SK-N-SH (cell line): ENCODE measurements around the gene L1TD1. TPM values are rescaled to one million over a fixed set of nuclear protein-coding genes. Genes with fewer than 3 reads are reported as not detected.

Experiments used
- CTCF ChIA-PET: fragments of 300-600, 350-600 bp; formaldehyde crosslinking; extraction: SDS; loops from one replicate; lab custom pipeline; 2021; lab: Yijun Ruan, JAX
- POLR2A ChIA-PET: fragments of 350-600 bp; sonication (Branson Sonifier 250); formaldehyde crosslinking; extraction: SDS; loops from one replicate; lab custom pipeline; 2020; ENCODE audit warnings: antibody characterized with exemption, inconsistent platforms; lab: Yijun Ruan, JAX
- DNase-seq: peaks from one replicate; pipeline ENCODE4 v3.0.0; 2012
- H2AFZ ChIP-seq: fragments of 200-600 bp; sonication (generic); 2 replicates; pipeline ENCODE4 v1.8.1; 2016; ENCODE audit warnings: antibody characterized with exemption, mild to moderate bottlenecking, low read depth
- H3F3A ChIP-seq: fragments of 200-600 bp; sonication (generic); replicated peaks from 2 replicates; pipeline ENCODE3; 2016; ENCODE audit warnings: antibody characterized with exemption, mild to moderate bottlenecking; ENCODE audit not compliant: insufficient read depth
- H3K27ac ChIP-seq, 2 experiments: fragments of 200-500 bp in 1 of 2; fragments of 200-600 bp in 1 of 2; sonication (Bioruptor generic) in 1 of 2; sonication (generic), shearing (Covaris generic) in 1 of 2; 2 replicates each; pipeline versions ENCODE4 v1.5.1 to v1.6.1; 2014 to 2016; ENCODE audit warnings: low read depth in 2 of 2, inconsistent platforms in 1 of 2, low read length in 1 of 2, mild to moderate bottlenecking in 1 of 2, mixed read lengths in 1 of 2
- H3K27me3 ChIP-seq: fragments of 200-600 bp; sonication (generic), shearing (Covaris generic); 2 replicates; pipeline ENCODE4 v1.6.1; 2016; ENCODE audit warnings: mixed run types; ENCODE audit not compliant: insufficient read depth
- H3K36me3 ChIP-seq, 2 experiments: fragments of 200-500 bp in 1 of 2; fragments of 200-600 bp in 1 of 2; sonication (Bioruptor generic) in 1 of 2; sonication (generic) in 1 of 2; replicated peaks in 1 of 2; 2 replicates each; pipeline versions ENCODE3 to v1.5.1; 2014 to 2016; ENCODE audit warnings: low read length in 1 of 2, mild to moderate bottlenecking in 1 of 2; ENCODE audit not compliant: insufficient read depth in 2 of 2, control insufficient read depth in 1 of 2
- H3K4me1 ChIP-seq, 2 experiments: fragments of 200-500 bp in 1 of 2; fragments of 200-600 bp in 1 of 2; sonication (Bioruptor generic) in 1 of 2; sonication (generic), shearing (Covaris generic) in 1 of 2; 2 replicates each; pipeline versions ENCODE4 v1.5.1 to v1.6.1; 2014 to 2016; ENCODE audit warnings: low read depth in 1 of 2, low read length in 1 of 2, mixed run types in 1 of 2; ENCODE audit not compliant: insufficient read depth in 2 of 2, control insufficient read depth in 1 of 2
- H3K4me2 ChIP-seq: fragments of 200-600 bp; sonication (generic), shearing (Covaris generic); 2 replicates; pipeline ENCODE4 v1.6.1; 2017; ENCODE audit warnings: mixed run types
- H3K4me3 ChIP-seq, 2 experiments: fragments of 200-500 bp in 1 of 2; fragments of 200-600 bp in 1 of 2; sonication (Bioruptor generic) in 1 of 2; sonication (generic), shearing (Covaris generic) in 1 of 2; 2 replicates each; pipeline versions ENCODE4 v1.5.1 to v1.8.1; 2014 to 2016; ENCODE audit warnings: low read depth in 2 of 2, inconsistent platforms in 1 of 2, low read length in 1 of 2, mild to moderate bottlenecking in 1 of 2, mixed read lengths in 1 of 2, moderate library complexity in 1 of 2
- H3K79me2 ChIP-seq: fragments of 200-600 bp; sonication (generic); 2 replicates; pipeline ENCODE4 v1.8.1; 2017; ENCODE audit warnings: mild to moderate bottlenecking; ENCODE audit not compliant: insufficient read depth
- H3K9ac ChIP-seq: fragments of 200-600 bp; sonication (generic); 2 replicates; pipeline ENCODE4 v1.6.1; 2017; ENCODE audit warnings: mixed run types
- H3K9me2 ChIP-seq: fragments of 200-600 bp; sonication (generic); 2 replicates; pipeline ENCODE4 v1.6.1; 2017; ENCODE audit warnings: mixed run types
- H3K9me3 ChIP-seq: fragments of 200-600 bp; sonication (generic); 2 replicates; pipeline ENCODE4 v1.6.1; 2017; ENCODE audit warnings: mixed run types, mild to moderate bottlenecking, moderate library complexity
- H4K20me1 ChIP-seq: fragments of 200-600 bp; sonication (generic); 2 replicates; pipeline ENCODE4 v1.6.1; 2017; ENCODE audit warnings: mild to moderate bottlenecking, mixed run types; ENCODE audit not compliant: insufficient read depth
- CHD2 ChIP-seq: fragments of 150-350 bp; IDR thresholded peaks from 2 replicates; pipeline ENCODE4 v1.6.1; 2018; ENCODE audit warnings: low read length; ENCODE audit not compliant: partially characterized antibody
- ELF1 ChIP-seq: IDR thresholded peaks from 2 replicates; pipeline ENCODE4 v1.4.0; 2012
- EZH2phosphoT487 ChIP-seq: fragments of 200-600 bp; sonication (generic); IDR thresholded peaks from 2 replicates; pipeline ENCODE4 v1.6.1; 2017; ENCODE audit warnings: low read depth, mixed run types, mild to moderate bottlenecking, antibody characterized with exemption, moderate library complexity, borderline replicate concordance
- GABPA ChIP-seq: IDR thresholded peaks from 2 replicates; pipeline ENCODE4 v1.4.0; 2012; ENCODE audit warnings: low read depth, mild to moderate bottlenecking
- GATA2 ChIP-seq: sonication (generic); formaldehyde crosslinking; IDR thresholded peaks from 2 replicates; pipeline ENCODE4 v1.5.0; 2020; ENCODE audit warnings: mild to moderate bottlenecking, missing genetic modification reagents
- MXI1 ChIP-seq: IDR thresholded peaks from 2 replicates; pipeline ENCODE4 v1.6.1; 2012; ENCODE audit warnings: mild to moderate bottlenecking, low read depth, low read length, improper control_type of control experiment
- NFIC ChIP-seq: IDR thresholded peaks from 2 replicates; pipeline ENCODE4 v1.4.0; 2012; ENCODE audit warnings: borderline replicate concordance
- NRF1 ChIP-seq: IDR thresholded peaks from 2 replicates; pipeline ENCODE4 v1.6.1; 2012; ENCODE audit warnings: low read depth, mild to moderate bottlenecking, low read length
- POLR2AphosphoS5 ChIP-seq: IDR thresholded peaks from 2 replicates; pipeline ENCODE4 v1.6.1; 2012; ENCODE audit warnings: low read depth, low read length
- RAD21 ChIP-seq: IDR thresholded peaks from 2 replicates; pipeline ENCODE4 v1.6.1; 2012; ENCODE audit warnings: mild to moderate bottlenecking, low read length
- RCOR1 ChIP-seq: fragments of 150-350 bp; IDR thresholded peaks from 2 replicates; pipeline ENCODE4 v1.6.1; 2017; ENCODE audit warnings: antibody characterized with exemption, low read length
- REST ChIP-seq: IDR thresholded peaks from 2 replicates; pipeline ENCODE4 v1.6.1; 2012; ENCODE audit warnings: mild to moderate bottlenecking, low read depth, low read length, moderate library complexity
- RFX5 ChIP-seq: IDR thresholded peaks from 2 replicates; pipeline ENCODE4 v1.6.1; 2012; ENCODE audit warnings: mild to moderate bottlenecking, improper control_type of control experiment, low read length
- RXRA ChIP-seq: IDR thresholded peaks from 2 replicates; pipeline ENCODE4 v1.4.0; 2012; ENCODE audit warnings: low read depth, mild to moderate bottlenecking, borderline replicate concordance
- SMC3 ChIP-seq: IDR thresholded peaks from 2 replicates; pipeline ENCODE4 v1.6.1; 2012; ENCODE audit warnings: low read depth, low read length, improper control_type of control experiment
- TAF1 ChIP-seq: IDR thresholded peaks from 2 replicates; pipeline ENCODE4 v1.6.1; 2012; ENCODE audit warnings: low read depth, mild to moderate bottlenecking, low read length, moderate library complexity, borderline replicate concordance
- TCF12 ChIP-seq: IDR thresholded peaks from 2 replicates; pipeline ENCODE4 v1.4.0; 2012
- YY1 ChIP-seq: IDR thresholded peaks from 2 replicates; pipeline ENCODE4 v1.4.0; 2012; ENCODE audit warnings: low read depth, mild to moderate bottlenecking
- WGBS: methylation state at CpG from one replicate; pipeline ENCODE4 v1.1.6; 2017; ENCODE audit warnings: low lambda C conversion rate; 5-methylcytosine and 5-hydroxymethylcytosine counted together
- polyA plus RNA-seq, 3 experiments: library from polyadenylated mRNA; depleted of rRNA; stranded (reverse); fragments of >200 nt; gene quantifications; 2 replicates each; pipeline ENCODE4 v1.2.3, GENCODE V29; 2012
- TF ChIP-seq, protein P1 (sequence below): IDR thresholded peaks from 2 replicates; pipeline ENCODE4 v1.4.0; 2012; ENCODE audit warnings: low read depth
- TF ChIP-seq, protein P2 (sequence below): fragments of 150-350 bp; IDR thresholded peaks from 2 replicates; pipeline ENCODE4 v1.6.1; 2016; ENCODE audit warnings: mild to moderate bottlenecking, low read depth, low read length
- TF ChIP-seq, protein P3 (sequence below): fragments of 200-600 bp; sonication (generic); IDR thresholded peaks from 2 replicates; pipeline ENCODE4 v1.6.1; 2017; ENCODE audit warnings: antibody characterized with exemption, mild to moderate bottlenecking, moderate library complexity
- TF ChIP-seq, protein P4 (sequence below): IDR thresholded peaks from 2 replicates; pipeline ENCODE4; 2012

The L1TD1 gene
- polyA plus RNA-seq, 1 of the 3 experiments (the other 2 are of a cell fraction): not detected

DNA sequence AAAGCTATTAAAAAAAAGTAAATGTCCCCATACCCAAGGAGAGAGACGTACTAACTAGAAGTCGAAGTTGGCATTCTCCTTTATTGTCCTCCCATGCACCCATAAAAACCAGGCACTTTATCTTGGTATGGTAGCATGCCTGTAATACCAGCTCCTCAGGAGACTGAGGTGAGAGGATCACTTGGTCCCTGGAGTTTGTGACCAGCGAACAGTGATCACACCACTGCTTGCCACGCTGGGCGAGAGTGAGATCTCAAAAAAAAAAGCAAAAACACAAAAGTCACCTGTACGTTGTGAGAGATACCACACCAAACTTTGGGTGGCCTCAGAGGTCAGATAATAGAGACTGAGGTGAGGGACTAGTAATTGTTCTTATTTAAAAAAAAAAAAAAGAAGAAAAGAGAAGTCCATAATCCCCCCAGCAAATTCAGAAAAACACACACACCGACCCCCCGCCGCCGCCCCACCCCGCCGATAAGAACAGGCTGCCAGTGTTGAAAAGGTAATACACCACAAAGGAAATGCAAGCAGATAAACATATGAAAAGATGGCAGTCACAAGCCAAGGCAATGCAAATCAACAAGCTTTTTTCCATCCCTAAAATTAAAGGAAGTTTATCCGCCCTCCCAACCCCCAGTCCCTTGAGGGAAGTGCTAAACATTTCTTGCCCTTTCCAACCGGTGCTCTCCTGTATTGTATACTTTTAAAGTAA lies 3.6 kb downstream of the L1TD1 start:
- no peaks in the 10 kb centered on the region for H3K27me3 ChIP-seq
- CTCF ChIA-PET: interaction anchor here (2.8 kb wide), 1 partner anchor 23 kb away, joined by 10 read pairs; no protein-coding TSS in a partner anchor
- 77% methylated on average over 14 of the region's 14 CpGs for WGBS
- no peak overlapping the region for H3K9ac ChIP-seq
- H3F3A ChIP-seq: no peaks in the 10 kb centered on the region
- H3K36me3 ChIP-seq: no peaks in the 10 kb centered on the region
- TF ChIP-seq RAD21 (no peak), TCF12 (no peak)
- TF ChIP-seq, protein P1, sequence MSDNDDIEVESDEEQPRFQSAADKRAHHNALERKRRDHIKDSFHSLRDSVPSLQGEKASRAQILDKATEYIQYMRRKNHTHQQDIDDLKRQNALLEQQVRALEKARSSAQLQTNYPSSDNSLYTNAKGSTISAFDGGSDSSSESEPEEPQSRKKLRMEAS: no peak
- POLR2A ChIA-PET: no interaction called here
- DNase-seq: no peak
- no peak overlapping the region for H3K4me3 ChIP-seq
- H3K4me2 ChIP-seq: no peak overlapping the region
- H4K20me1 ChIP-seq: no peaks in the 10 kb centered on the region
- H3K4me1 ChIP-seq: no peaks in the 10 kb centered on the region
- H3K27ac ChIP-seq: no peak overlapping the region
- no peaks in the 10 kb centered on the region for H3K9me3 ChIP-seq
- no peak overlapping the region for H2AFZ ChIP-seq
- H3K9me2 ChIP-seq: no peaks in the 10 kb centered on the region
- no peaks in the 10 kb centered on the region for H3K79me2 ChIP-seq

DNA sequence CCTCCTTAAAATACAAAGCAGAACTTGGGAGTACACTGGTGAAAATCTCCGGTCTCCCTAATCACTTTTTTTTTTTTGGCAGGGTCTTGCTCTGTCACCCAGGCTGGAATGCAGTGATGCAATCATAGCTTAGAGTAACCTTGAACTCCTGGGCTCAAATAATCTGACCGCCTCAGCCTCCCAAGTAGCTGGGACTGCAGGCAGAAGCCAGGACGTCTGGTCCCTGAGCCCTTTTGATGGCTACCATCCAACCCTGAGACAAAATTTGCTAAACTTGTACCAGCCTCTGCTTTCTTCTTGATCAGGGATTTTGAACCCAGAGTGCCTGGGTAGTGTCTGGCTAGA lies 4.1 kb downstream of the L1TD1 start:
- TF ChIP-seq, protein P2, sequence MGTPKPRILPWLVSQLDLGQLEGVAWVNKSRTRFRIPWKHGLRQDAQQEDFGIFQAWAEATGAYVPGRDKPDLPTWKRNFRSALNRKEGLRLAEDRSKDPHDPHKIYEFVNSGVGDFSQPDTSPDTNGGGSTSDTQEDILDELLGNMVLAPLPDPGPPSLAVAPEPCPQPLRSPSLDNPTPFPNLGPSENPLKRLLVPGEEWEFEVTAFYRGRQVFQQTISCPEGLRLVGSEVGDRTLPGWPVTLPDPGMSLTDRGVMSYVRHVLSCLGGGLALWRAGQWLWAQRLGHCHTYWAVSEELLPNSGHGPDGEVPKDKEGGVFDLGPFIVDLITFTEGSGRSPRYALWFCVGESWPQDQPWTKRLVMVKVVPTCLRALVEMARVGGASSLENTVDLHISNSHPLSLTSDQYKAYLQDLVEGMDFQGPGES: no peak
- TF ChIP-seq RXRA (no peak), CHD2 (no peak), RFX5 (no peak), GATA2 (CRISPR knock-in tag) (no peak), REST (no peak), ELF1 (no peak), NFIC (no peak), YY1 (no peak), RCOR1 (no peak), NRF1 (no peak), TAF1 (no peak), POLR2AphosphoS5 (no peak), SMC3 (no peak), GABPA (no peak), EZH2phosphoT487 (no peak), MXI1 (no peak)
- TF ChIP-seq, protein P3, sequence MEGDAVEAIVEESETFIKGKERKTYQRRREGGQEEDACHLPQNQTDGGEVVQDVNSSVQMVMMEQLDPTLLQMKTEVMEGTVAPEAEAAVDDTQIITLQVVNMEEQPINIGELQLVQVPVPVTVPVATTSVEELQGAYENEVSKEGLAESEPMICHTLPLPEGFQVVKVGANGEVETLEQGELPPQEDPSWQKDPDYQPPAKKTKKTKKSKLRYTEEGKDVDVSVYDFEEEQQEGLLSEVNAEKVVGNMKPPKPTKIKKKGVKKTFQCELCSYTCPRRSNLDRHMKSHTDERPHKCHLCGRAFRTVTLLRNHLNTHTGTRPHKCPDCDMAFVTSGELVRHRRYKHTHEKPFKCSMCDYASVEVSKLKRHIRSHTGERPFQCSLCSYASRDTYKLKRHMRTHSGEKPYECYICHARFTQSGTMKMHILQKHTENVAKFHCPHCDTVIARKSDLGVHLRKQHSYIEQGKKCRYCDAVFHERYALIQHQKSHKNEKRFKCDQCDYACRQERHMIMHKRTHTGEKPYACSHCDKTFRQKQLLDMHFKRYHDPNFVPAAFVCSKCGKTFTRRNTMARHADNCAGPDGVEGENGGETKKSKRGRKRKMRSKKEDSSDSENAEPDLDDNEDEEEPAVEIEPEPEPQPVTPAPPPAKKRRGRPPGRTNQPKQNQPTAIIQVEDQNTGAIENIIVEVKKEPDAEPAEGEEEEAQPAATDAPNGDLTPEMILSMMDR: no peak
- TF ChIP-seq, protein P4, sequence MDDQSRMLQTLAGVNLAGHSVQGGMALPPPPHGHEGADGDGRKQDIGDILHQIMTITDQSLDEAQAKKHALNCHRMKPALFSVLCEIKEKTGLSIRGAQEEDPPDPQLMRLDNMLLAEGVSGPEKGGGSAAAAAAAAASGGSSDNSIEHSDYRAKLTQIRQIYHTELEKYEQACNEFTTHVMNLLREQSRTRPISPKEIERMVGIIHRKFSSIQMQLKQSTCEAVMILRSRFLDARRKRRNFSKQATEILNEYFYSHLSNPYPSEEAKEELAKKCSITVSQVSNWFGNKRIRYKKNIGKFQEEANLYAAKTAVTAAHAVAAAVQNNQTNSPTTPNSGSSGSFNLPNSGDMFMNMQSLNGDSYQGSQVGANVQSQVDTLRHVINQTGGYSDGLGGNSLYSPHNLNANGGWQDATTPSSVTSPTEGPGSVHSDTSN: no peak
- TF ChIP-seq, all 33 proteins: peak for 0
- no peak overlapping the region for H3K4me2 ChIP-seq
- H3K9me2 ChIP-seq: no peaks in the 10 kb centered on the region
- H4K20me1 ChIP-seq: no peaks in the 10 kb centered on the region
- POLR2A ChIA-PET: no interaction called here
- H3K27me3 ChIP-seq: no peaks in the 10 kb centered on the region
- no peak for DNase-seq
- no peaks in the 10 kb centered on the region for H3K79me2 ChIP-seq
- no peaks in the 10 kb centered on the region for H3K9me3 ChIP-seq
- H3K4me3 ChIP-seq: no peak overlapping the region
- no peak overlapping the region for H3K27ac ChIP-seq
- H3F3A ChIP-seq: no peaks in the 10 kb centered on the region
- CTCF ChIA-PET: interaction anchor here (2.8 kb wide), 1 partner anchor 23 kb away, joined by 10 read pairs; no protein-coding TSS in a partner anchor
- no peaks in the 10 kb centered on the region for H3K4me1 ChIP-seq
- no peak overlapping the region for H3K9ac ChIP-seq
- H3K36me3 ChIP-seq: no peaks in the 10 kb centered on the region
- H2AFZ ChIP-seq: no peak overlapping the region
- 45% methylated on average over 3 of the region's 3 CpGs for WGBS
